DOHH2 (cell line): Measurements from ENCODE around the gene GCGR.

ENCODE experiments used
- H3F3A ChIP-seq: fragments of 200-600 bp; sonication (generic), shearing (Covaris generic); 2 replicates; pipeline ENCODE4 v1.6.0; 2016; ENCODE audit warnings: antibody characterized with exemption, mild to moderate bottlenecking; ENCODE audit not compliant: control insufficient read depth, insufficient read depth
- H3K27ac ChIP-seq: fragments of 200-600 bp; sonication (generic); 2 replicates; pipeline ENCODE4 v1.5.1; 2014; ENCODE audit warnings: low read depth, mild to moderate bottlenecking, low read length, moderate library complexity
- H3K27me3 ChIP-seq: fragments of 200-600 bp; sonication (generic); 2 replicates; pipeline ENCODE4 v1.6.1; 2014; ENCODE audit warnings: mild to moderate bottlenecking, low read length, mixed read lengths; ENCODE audit not compliant: control insufficient read depth
- H3K36me3 ChIP-seq: fragments of 200-600 bp; sonication (generic); 2 replicates; pipeline ENCODE4 v1.6.1; 2014; ENCODE audit warnings: mild to moderate bottlenecking, low read length, moderate library complexity, mixed read lengths; ENCODE audit not compliant: control insufficient read depth
- H3K4me1 ChIP-seq: fragments of 200-600 bp; sonication (generic); 2 replicates; pipeline ENCODE4 v1.6.1; 2014; ENCODE audit warnings: mild to moderate bottlenecking, low read length, mixed read lengths; ENCODE audit not compliant: control insufficient read depth
- H3K4me2 ChIP-seq: fragments of 200-600 bp; sonication (generic); 2 replicates; pipeline ENCODE4 v1.6.0; 2014; ENCODE audit warnings: mild to moderate bottlenecking, low read length, moderate library complexity
- H3K4me3 ChIP-seq: fragments of 200-600 bp; sonication (generic); 2 replicates; pipeline ENCODE4 v1.5.1; 2014; ENCODE audit warnings: mild to moderate bottlenecking, low read length, mixed read lengths
- H3K79me2 ChIP-seq: fragments of 200-600 bp; sonication (generic); 2 replicates; pipeline ENCODE4 v1.6.1; 2014; ENCODE audit warnings: mild to moderate bottlenecking, low read length, mixed read lengths; ENCODE audit not compliant: control insufficient read depth
- H3K9me2 ChIP-seq: fragments of 200-600 bp; sonication (generic); replicated peaks from 2 replicates; pipeline ENCODE4 v1.6.1; 2014; ENCODE audit warnings: mild to moderate bottlenecking, low read length, mixed read lengths; ENCODE audit not compliant: control insufficient read depth
- H3K9me3 ChIP-seq: fragments of 200-600 bp; sonication (generic); 2 replicates; pipeline ENCODE4 v1.6.1; 2014; ENCODE audit warnings: antibody characterized with exemption, low read length, mixed read lengths; ENCODE audit not compliant: control insufficient read depth, insufficient read depth
- H4K20me1 ChIP-seq: fragments of 200-600 bp; sonication (generic); 2 replicates; pipeline ENCODE4 v1.6.0; 2014; ENCODE audit warnings: low read depth, mild to moderate bottlenecking, antibody characterized with exemption, low read length, moderate library complexity; ENCODE audit not compliant: control insufficient read depth, insufficient read depth
- EZH2phosphoT487 ChIP-seq: fragments of 200-600 bp; sonication (generic); IDR thresholded peaks from 2 replicates; pipeline ENCODE4 v1.6.1; 2017; ENCODE audit warnings: borderline replicate concordance, mild to moderate bottlenecking, antibody characterized with exemption, low read length, moderate library complexity, mixed read lengths
- TF ChIP-seq, protein P1 (sequence below): fragments of 200-600 bp; sonication (generic); IDR thresholded peaks from one replicate; pipeline ENCODE4 v1.5.1; 2014; ENCODE audit warnings: antibody characterized with exemption, mild to moderate bottlenecking, low read depth, low read length; ENCODE audit not compliant: poor library complexity, severe bottlenecking

GCGR gene

DNA sequence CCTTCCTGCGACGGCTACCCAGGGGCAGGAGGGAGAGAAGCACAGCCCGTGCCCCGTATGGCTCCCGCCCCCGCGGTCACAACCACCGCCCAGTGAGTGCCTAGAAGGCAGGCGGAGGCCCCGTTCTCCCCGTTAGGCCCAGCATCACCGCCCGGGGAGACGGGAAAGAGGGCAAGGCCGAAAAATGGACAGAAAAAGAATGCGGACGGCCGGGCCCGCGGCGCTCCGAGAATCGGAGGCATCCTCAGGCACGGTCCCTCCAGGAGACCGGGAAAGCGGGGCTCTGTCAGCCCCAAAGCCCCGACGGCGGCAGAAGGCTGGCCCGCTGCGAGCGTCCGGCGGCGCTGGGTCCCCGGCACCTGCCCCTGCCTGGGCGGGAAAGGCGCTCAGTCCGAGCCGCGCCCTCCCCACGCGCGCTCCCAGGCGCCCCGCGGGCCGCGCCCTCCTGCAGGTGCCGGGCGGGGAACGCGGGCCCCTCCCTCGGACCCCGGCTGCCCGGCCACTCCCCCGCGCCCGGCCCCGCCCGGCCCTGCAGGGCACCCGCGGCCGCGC, 28.7 kb downstream of the GCGR start:
- H3K9me3 ChIP-seq: no peaks in the 10 kb centered on the region
- no peaks in the 10 kb centered on the region for H3K36me3 ChIP-seq
- peak overlapping the region; percentile 100 for H3K4me2 ChIP-seq
- no peaks in the 10 kb centered on the region for H3F3A ChIP-seq
- H4K20me1 ChIP-seq: no peaks in the 10 kb centered on the region
- H3K9me2 ChIP-seq: no peaks in the 10 kb centered on the region
- H3K27me3 ChIP-seq: no peaks in the 10 kb centered on the region
- peak overlapping the region; percentile 100 for H3K4me3 ChIP-seq
- TF ChIP-seq EZH2phosphoT487: no peak
- TF ChIP-seq, protein P1, sequence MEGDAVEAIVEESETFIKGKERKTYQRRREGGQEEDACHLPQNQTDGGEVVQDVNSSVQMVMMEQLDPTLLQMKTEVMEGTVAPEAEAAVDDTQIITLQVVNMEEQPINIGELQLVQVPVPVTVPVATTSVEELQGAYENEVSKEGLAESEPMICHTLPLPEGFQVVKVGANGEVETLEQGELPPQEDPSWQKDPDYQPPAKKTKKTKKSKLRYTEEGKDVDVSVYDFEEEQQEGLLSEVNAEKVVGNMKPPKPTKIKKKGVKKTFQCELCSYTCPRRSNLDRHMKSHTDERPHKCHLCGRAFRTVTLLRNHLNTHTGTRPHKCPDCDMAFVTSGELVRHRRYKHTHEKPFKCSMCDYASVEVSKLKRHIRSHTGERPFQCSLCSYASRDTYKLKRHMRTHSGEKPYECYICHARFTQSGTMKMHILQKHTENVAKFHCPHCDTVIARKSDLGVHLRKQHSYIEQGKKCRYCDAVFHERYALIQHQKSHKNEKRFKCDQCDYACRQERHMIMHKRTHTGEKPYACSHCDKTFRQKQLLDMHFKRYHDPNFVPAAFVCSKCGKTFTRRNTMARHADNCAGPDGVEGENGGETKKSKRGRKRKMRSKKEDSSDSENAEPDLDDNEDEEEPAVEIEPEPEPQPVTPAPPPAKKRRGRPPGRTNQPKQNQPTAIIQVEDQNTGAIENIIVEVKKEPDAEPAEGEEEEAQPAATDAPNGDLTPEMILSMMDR: no peak
- peaks cover 23% of the 10 kb centered on the region for H3K4me1 ChIP-seq
- peak overlapping the region; percentile 62 for H3K27ac ChIP-seq
- H3K79me2 ChIP-seq: peaks cover 24% of the 10 kb centered on the region

DNA sequence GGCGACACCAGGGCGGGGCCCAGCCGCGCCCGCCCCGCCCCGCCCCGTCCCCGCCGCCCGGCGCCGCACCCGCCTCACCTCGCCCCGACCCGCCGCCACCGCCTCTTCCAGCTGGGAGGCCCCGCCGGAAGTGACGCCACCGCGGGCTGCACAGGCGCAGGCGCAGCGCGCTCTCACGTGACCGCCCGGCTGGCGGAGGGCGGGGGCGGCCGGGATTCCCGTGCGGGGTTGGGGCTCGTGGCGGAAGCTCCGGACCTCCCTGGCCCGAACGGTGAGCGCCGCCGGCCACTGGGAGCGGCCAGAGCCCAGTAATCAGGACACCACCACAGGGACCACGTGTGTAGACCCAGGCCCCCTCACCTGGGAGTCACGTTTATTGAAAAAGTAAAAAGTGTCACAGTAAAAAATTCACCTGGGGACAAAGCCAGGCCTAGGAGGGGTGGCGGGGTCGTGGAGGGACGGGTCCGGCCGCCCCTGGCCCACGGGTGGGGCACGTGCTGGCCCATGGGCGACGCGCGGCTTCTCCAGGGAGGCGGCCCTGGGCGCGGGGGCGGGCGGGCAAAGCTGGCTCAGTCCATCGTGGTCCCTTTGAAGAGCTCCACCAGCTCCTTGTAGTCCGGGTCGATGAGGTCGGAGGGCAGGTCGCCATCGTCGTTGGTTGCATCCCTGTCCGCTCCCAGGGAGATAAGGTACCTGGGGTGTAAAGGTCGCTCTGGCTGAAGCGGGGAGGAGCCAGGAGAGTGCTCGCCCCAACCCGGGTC, 29.4 kb downstream of the GCGR start, which contains the start of gene MCRIP1:
TSS of gene MCRIP1 (minus strand) at position 132 of the 761 bp plus-strand sequence. CDS start 8,785 bp downstream, outside the sequence.
- TF ChIP-seq, protein P1: no peak
- no peak for TF ChIP-seq EZH2phosphoT487
- Histone ChIP-seq H3K4me2 (peak within 1 kb of the TSS; percentile 100), H3K4me1 (peaks cover 23% of the 10 kb centered on the region), H3K27me3 (no peaks in the 10 kb centered on the region), H3K9me3 (no peaks in the 10 kb centered on the region), H3K4me3 (peak within 1 kb of the TSS; percentile 100), H3K79me2 (peaks cover 24% of the 10 kb centered on the region), H4K20me1 (no peaks in the 10 kb centered on the region), H3K9me2 (no peaks in the 10 kb centered on the region), H3K27ac (peak within 1 kb of the TSS; percentile 62), H3F3A (no peaks in the 10 kb centered on the region), H3K36me3 (no peaks in the 10 kb centered on the region)

DNA sequence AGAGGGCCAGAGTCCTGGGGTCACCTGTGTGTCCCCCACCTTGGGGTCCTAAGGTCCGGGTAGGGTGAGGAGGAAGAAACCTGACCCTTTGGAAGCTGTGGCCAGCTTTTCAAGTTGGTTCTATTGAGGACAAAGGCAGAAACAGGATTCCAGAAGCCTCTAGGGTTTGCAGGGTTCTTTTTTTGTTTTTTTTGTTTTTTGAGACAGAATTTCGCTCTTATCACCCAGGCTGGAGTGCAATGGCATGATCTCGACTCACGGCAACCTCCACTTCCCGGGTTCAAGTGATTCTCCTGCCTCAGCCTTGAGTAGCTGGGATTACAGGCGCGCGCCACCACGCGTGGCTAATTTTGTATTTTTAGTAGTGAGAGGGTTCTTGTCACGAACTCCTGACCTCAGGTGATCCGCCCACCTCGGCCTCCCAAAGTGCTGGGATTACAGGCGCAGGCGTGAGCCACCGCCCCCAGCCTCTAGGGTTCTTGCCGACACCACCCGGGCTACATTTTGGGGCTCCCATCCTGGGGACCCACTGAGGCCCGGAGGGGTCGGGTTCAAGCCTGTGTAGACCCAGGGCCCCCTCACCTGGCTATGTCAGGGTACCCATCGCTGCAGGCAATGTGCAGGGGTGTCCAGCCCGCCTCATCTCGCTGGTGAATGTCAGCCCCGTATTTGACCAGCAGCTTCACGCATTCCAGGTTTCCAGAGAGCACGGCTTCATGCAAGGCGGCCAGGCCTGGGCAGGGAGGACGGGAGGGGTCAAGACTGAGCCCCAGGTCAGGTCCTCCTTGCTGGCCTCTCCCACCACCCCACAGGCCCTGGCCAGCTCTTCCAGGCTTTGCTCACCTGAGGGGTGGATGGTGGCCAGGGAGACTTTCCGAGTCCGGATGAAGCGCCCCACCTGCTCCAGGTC, 30.2 kb downstream of the GCGR start:
- H3K27ac ChIP-seq: peak overlapping the region; percentile 47; the same call in 1 of the 2 replicates
- H3K4me1 ChIP-seq: peaks cover 23% of the 10 kb centered on the region
- H4K20me1 ChIP-seq: no peaks in the 10 kb centered on the region
- peak overlapping the region; percentile 82 for H3K4me3 ChIP-seq
- no peaks in the 10 kb centered on the region for H3K9me3 ChIP-seq
- no peaks in the 10 kb centered on the region for H3K9me2 ChIP-seq
- peaks cover 24% of the 10 kb centered on the region for H3K79me2 ChIP-seq
- TF ChIP-seq, protein P1: no peak
- no peak for TF ChIP-seq EZH2phosphoT487
- no peaks in the 10 kb centered on the region for H3K27me3 ChIP-seq
- peak overlapping the region; percentile 88 for H3K4me2 ChIP-seq
- no peaks in the 10 kb centered on the region for H3F3A ChIP-seq
- H3K36me3 ChIP-seq: no peaks in the 10 kb centered on the region
